CD4-positive, CD25-positive, alpha-beta regulatory T cell (primary cell): ENCODE results near the gene NMU. TPM values are rescaled to one million over a fixed set of nuclear protein-coding genes. Genes with fewer than 3 reads are reported as not detected.
"Not testable (repeated sequence)": the region's sequence is repeated elsewhere in the genome, so short reads cannot be mapped to it uniquely, and the experiment has no call there.

Source experiments
- ATAC-seq, 2 donors: fragments of 150-1000 bp; cut with Tn5 transposase; one replicate each; pipeline ENCODE4 v1.10.0; 2021; ENCODE audit warnings: low read depth in 2 of 2, moderate number of reproducible peaks in 2 of 2, moderate library complexity in 1 of 2
- DNase-seq, 3 donors: peaks; one replicate each; pipeline versions ENCODE4 v3.0.0 to v3.0.0-alpha.2; 2012 to 2022; ENCODE audit warnings: mixed read lengths in 1 of 3
- H3K27ac ChIP-seq: one replicate; pipeline ENCODE4 v1.7.0; 2013; ENCODE audit warnings: mild to moderate bottlenecking, low read length; ENCODE audit not compliant: insufficient read depth, poor library complexity, severe bottlenecking
- H3K27me3 ChIP-seq: one replicate; pipeline ENCODE4 v1.7.0; 2013; ENCODE audit warnings: low read length; ENCODE audit not compliant: control insufficient read depth, insufficient read depth
- H3K36me3 ChIP-seq: one replicate; pipeline ENCODE4 v1.7.0; 2013; ENCODE audit warnings: mild to moderate bottlenecking, low read length, moderate library complexity; ENCODE audit not compliant: control insufficient read depth, insufficient read depth
- H3K4me1 ChIP-seq: 2 replicates; pipeline ENCODE4 v1.7.0; 2013; ENCODE audit warnings: mild to moderate bottlenecking, low read length; ENCODE audit not compliant: insufficient read depth, control insufficient read depth, poor library complexity, severe bottlenecking
- H3K4me3 ChIP-seq: one replicate; pipeline ENCODE4 v1.7.0; 2013; ENCODE audit warnings: low read depth, mild to moderate bottlenecking, low read length, moderate library complexity
- H3K9me3 ChIP-seq, 2 experiments: 1 replicate in 1 of 2; 2 replicates in 1 of 2; pipeline ENCODE4 v1.7.0; 2013; ENCODE audit warnings: low read length in 2 of 2, mild to moderate bottlenecking in 1 of 2, moderate library complexity in 1 of 2; ENCODE audit not compliant: control insufficient read depth in 2 of 2
- H3K27ac Mint-ChIP-seq, 3 donors: one replicate each; pipeline ENCODE4 v1.8.0; 2020 to 2022; ENCODE audit warnings: mild to moderate bottlenecking in 3 of 3, mixed read lengths in 3 of 3, moderate library complexity in 2 of 3
- H3K27me3 Mint-ChIP-seq: one replicate; pipeline ENCODE4 v1.8.0; 2022; ENCODE audit warnings: mild to moderate bottlenecking, mixed read lengths
- H3K36me3 Mint-ChIP-seq: one replicate; pipeline ENCODE4 v1.8.0; 2020; ENCODE audit warnings: mixed read lengths
- H3K4me1 Mint-ChIP-seq, 4 donors: one replicate each; pipeline ENCODE4 v1.8.0; 2020 to 2022; ENCODE audit warnings: mixed read lengths in 4 of 4, mild to moderate bottlenecking in 1 of 4
- H3K4me3 Mint-ChIP-seq, 4 donors: one replicate each; pipeline ENCODE4 v1.8.0; 2020 to 2022; ENCODE audit warnings: mild to moderate bottlenecking in 4 of 4, mixed read lengths in 4 of 4, moderate library complexity in 3 of 4
- H3K9me3 Mint-ChIP-seq, 7 donors: one replicate each; pipeline ENCODE4 v1.8.0; 2020 to 2022; ENCODE audit warnings: mixed read lengths in 7 of 7, mild to moderate bottlenecking in 3 of 7, moderate library complexity in 2 of 7
- polyA plus RNA-seq, 4 donors: library from polyadenylated mRNA; unstranded; fragments of 300-500 nt; fragmentation: Illumina TruSeq; gene quantifications; one replicate each; pipeline ENCODE4 v1.2.3, GENCODE V29; 2021
- total RNA-seq: library from RNA; stranded (reverse); gene quantifications from one replicate; pipeline ENCODE4 v1.2.3, GENCODE V29; 2022

Gene NMU, protein sequence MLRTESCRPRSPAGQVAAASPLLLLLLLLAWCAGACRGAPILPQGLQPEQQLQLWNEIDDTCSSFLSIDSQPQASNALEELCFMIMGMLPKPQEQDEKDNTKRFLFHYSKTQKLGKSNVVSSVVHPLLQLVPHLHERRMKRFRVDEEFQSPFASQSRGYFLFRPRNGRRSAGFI
- total RNA-seq = not detected
- under 1 TPM in 1 of 4 donors, not detected in 3; 0.88 TPM for polyA plus RNA-seq

GRCh38 chr4:55635741-55636655 is at the start of gene NMU:
NMU (minus strand) TSS chr4:55636298; CDS start chr4:55636192, 106 bp downstream.
- Mint-ChIP-seq H3K9me3 (peaks cover 0 to 4% (median 0%) of the 10 kb centered on the region in 7 donors), H3K36me3 (no peaks in the 10 kb centered on the region), H3K4me3 (peak within 1 kb of the TSS in 3 of 4 donors; percentile 28 to 76 (median 61)), H3K27ac (peak within 1 kb of the TSS in 2 of 3 donors; percentile 16 to 85), H3K27me3 (peaks cover 84% of the 10 kb centered on the region), H3K4me1 (peaks cover 0 to 14% (median 5%) of the 10 kb centered on the region in 4 donors)
- H3K27me3 ChIP-seq = peaks cover 37% of the 10 kb centered on the region
- DNase-seq = peak in 1 of 3 donors; percentile 65
- H3K4me1 ChIP-seq = peaks cover 10% of the 10 kb centered on the region
- peak; percentile 39 to 50 for ATAC-seq
- H3K9me3 ChIP-seq = no peaks in the 10 kb centered on the region
- H3K27ac ChIP-seq = no peak within 1 kb of the TSS
- no peak within 1 kb of the TSS for H3K4me3 ChIP-seq
- H3K36me3 ChIP-seq = no peaks in the 10 kb centered on the region

DNA sequence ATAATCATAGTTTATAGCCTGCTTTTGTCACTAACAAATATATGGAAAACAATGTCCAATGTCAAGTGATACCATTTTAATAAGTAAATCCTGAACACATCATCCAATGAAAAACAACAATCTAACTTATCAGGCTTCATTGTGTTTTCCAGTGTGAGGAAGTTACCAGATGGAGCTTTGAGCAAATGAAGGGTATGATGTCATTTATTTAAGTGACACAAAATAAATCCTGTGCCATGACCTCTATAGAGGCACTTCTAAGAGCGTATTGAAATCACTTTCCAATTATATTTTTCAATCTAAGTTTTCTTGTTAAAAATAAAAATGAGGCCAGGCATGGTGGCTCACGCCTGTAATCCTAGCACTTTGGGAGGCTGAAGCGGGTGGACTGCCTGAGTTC is 48.2 kb upstream of the NMU start:
- Histone ChIP-seq H3K27me3 (no peaks in the 10 kb centered on the region), H3K4me3 (no peak overlapping the region), H3K4me1 (no peaks in the 10 kb centered on the region), H3K36me3 (no peaks in the 10 kb centered on the region), H3K9me3 (no peaks in the 10 kb centered on the region), H3K27ac (no peak overlapping the region)
- no peak overlapping the region for H3K27ac Mint-ChIP-seq
- no peaks in the 10 kb centered on the region for H3K36me3 Mint-ChIP-seq
- H3K27me3 Mint-ChIP-seq = peaks cover 4% of the 10 kb centered on the region
- no peak for ATAC-seq
- H3K4me3 Mint-ChIP-seq = no peak overlapping the region
- H3K9me3 Mint-ChIP-seq = peaks cover 0 to 4% (median 0%) of the 10 kb centered on the region in 7 donors
- no peaks in the 10 kb centered on the region for H3K4me1 Mint-ChIP-seq
- DNase-seq = no peak

GRCh38 chr4:55682797-55683196 is 46.7 kb upstream of the NMU start:
- not testable (repeated sequence) for H3K27me3 Mint-ChIP-seq, H3K36me3 ChIP-seq, H3K9me3 Mint-ChIP-seq, H3K4me3 ChIP-seq, H3K4me1 Mint-ChIP-seq, H3K9me3 ChIP-seq, H3K36me3 Mint-ChIP-seq, DNase-seq, H3K4me1 ChIP-seq, H3K27ac ChIP-seq, H3K4me3 Mint-ChIP-seq, ATAC-seq, H3K27me3 ChIP-seq
- H3K27ac Mint-ChIP-seq = peak overlapping the region in 1 of 3 donors; percentile 48

DNA sequence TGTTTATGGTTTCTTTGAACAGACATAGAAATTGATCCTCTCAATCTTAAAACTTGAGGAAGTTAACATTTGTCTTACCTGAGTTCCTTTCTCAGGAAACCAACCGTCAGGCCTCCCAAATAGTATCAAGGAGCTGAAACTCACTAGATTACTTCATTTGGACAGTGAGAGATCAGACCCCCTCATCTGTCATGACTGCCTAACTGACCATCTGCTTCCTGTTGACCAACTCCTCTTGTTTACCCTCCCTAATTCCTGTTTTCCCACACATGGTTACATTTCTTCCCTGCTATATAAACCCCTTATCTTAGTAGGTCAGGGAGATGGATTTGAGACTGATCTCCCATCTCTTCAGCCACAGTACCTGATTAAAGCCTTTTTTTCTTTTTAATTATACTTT is 46.2 kb upstream of the NMU start:
- no peak for DNase-seq
- Histone ChIP-seq H3K27me3 (no peaks in the 10 kb centered on the region), H3K27ac (no peak overlapping the region), H3K36me3 (no peaks in the 10 kb centered on the region), H3K4me1 (no peaks in the 10 kb centered on the region), H3K9me3 (no peaks in the 10 kb centered on the region), H3K4me3 (no peak overlapping the region)
- Mint-ChIP-seq H3K9me3 (peaks cover 0 to 4% (median 0%) of the 10 kb centered on the region in 7 donors), H3K27me3 (peaks cover 10% of the 10 kb centered on the region), H3K4me3 (no peak overlapping the region), H3K36me3 (no peaks in the 10 kb centered on the region), H3K4me1 (no peaks in the 10 kb centered on the region), H3K27ac (no peak overlapping the region)
- no peak for ATAC-seq

DNA sequence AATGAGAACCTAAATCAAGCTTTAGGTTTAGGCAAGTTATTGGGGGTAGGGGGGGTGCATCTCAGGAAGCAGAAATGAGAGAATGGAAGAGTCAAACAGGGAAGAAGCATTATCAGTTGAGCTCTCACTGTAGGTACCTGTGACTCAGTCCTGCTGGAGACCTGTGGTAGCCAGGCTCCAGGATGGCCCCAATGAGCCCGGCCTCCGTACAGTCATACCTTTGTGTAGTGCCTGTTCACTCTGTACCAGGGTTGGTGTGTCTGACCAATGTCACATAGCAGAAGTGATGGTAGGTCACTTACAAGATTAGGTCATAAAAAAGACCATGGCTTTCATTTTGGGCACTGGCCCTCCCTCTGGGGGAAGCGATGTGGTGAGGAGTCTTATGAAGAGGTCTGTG is 45.3 kb upstream of the NMU start:
- no peaks in the 10 kb centered on the region for H3K4me1 Mint-ChIP-seq
- H3K27ac ChIP-seq = no peak overlapping the region
- no peak overlapping the region for H3K4me3 Mint-ChIP-seq
- no peaks in the 10 kb centered on the region for H3K36me3 Mint-ChIP-seq
- ATAC-seq = no peak
- no peaks in the 10 kb centered on the region for H3K27me3 ChIP-seq
- no peaks in the 10 kb centered on the region for H3K4me1 ChIP-seq
- DNase-seq = no peak
- H3K27ac Mint-ChIP-seq = no peak overlapping the region
- no peaks in the 10 kb centered on the region for H3K36me3 ChIP-seq
- H3K4me3 ChIP-seq = no peak overlapping the region
- peaks cover 0 to 4% (median 0%) of the 10 kb centered on the region in 7 donors for H3K9me3 Mint-ChIP-seq
- H3K9me3 ChIP-seq = no peaks in the 10 kb centered on the region
- peaks cover 10% of the 10 kb centered on the region for H3K27me3 Mint-ChIP-seq

GRCh38 chr4:55675196-55675793 is 39.2 kb upstream of the NMU start:
- no peaks in the 10 kb centered on the region for H3K4me1 Mint-ChIP-seq
- H3K27me3 Mint-ChIP-seq = peaks cover 28% of the 10 kb centered on the region
- H3K27ac ChIP-seq = no peak overlapping the region
- no peaks in the 10 kb centered on the region for H3K36me3 Mint-ChIP-seq
- H3K27ac Mint-ChIP-seq = peak overlapping the region in 1 of 3 donors; percentile 12
- no peak overlapping the region for H3K4me3 Mint-ChIP-seq
- no peak overlapping the region for H3K4me3 ChIP-seq
- peaks cover 0 to 8% (median 2%) of the 10 kb centered on the region in 7 donors for H3K9me3 Mint-ChIP-seq
- ATAC-seq = no peak
- no peaks in the 10 kb centered on the region for H3K36me3 ChIP-seq
- DNase-seq = no peak
- H3K27me3 ChIP-seq = peaks cover 4% of the 10 kb centered on the region
- no peaks in the 10 kb centered on the region for H3K4me1 ChIP-seq
- H3K9me3 ChIP-seq = no peaks in the 10 kb centered on the region

DNA sequence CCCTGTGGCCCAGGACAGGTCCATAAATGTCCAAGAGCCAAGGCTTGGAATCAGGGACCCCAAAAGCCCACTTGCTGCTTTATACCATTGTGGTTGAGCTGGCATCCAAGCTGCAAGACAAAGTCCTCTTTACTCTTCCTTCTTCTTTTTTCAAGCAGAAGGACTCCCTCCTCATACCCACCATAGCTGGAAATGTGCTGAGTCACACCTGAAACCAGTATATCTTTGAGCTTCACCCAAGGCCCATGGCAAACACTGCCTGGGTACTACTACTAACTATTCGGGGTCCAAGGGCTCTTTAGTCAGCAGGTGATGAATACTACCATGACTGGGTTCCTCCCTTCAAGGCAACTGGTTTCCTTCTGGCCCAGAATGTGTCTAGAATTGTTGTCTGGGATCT is 37.3 kb upstream of the NMU start:
- peaks cover 27% of the 10 kb centered on the region for H3K27me3 Mint-ChIP-seq

More for the DNA sequence above, 37.3 kb upstream of the NMU start:
- ATAC-seq (no peak), DNase-seq (no peak)
- H3K27ac Mint-ChIP-seq = peak overlapping the region in 1 of 3 donors; percentile 21
- Histone ChIP-seq H3K4me3 (no peak overlapping the region), H3K9me3 (no peaks in the 10 kb centered on the region), H3K4me1 (no peaks in the 10 kb centered on the region), H3K36me3 (no peaks in the 10 kb centered on the region), H3K27me3 (peaks cover 4% of the 10 kb centered on the region), H3K27ac (no peak overlapping the region)
- H3K4me1 Mint-ChIP-seq = no peaks in the 10 kb centered on the region
- H3K9me3 Mint-ChIP-seq = peaks cover 0 to 8% (median 2%) of the 10 kb centered on the region in 7 donors
- H3K4me3 Mint-ChIP-seq = no peak overlapping the region
- H3K36me3 Mint-ChIP-seq = no peaks in the 10 kb centered on the region
